ENCODE measurements around the gene PER3. TPM values are rescaled to one million over a fixed set of nuclear protein-coding genes. Genes with fewer than 3 reads are reported as not detected.

The PER3 gene
- total and polyA plus RNA-seq, 2 donors (not counting 1 experiment from before 2014, with no cell fraction given), result 2.4 to 5.8 TPM

- peak overlapping the region; percentile 3 for H3K4me2 ChIP-seq (replicated peaks; ENCODE audit: low read depth, low read length, poor library complexity, severe bottlenecking)
- peak; percentile 70 for DNase-seq
- intact Hi-C loops (cut with micrococcal nuclease), result loop anchor here (2.0 kb wide), 2 partner anchors 48 to 150 kb away; no protein-coding TSS in a partner anchor
- POLR2A ChIA-PET, result interaction anchor here (1.3 kb wide), 1 partner anchor 85 kb away, joined by 4 read pairs; no protein-coding TSS in a partner anchor
- WGBS (ENCODE audit: insufficient coverage), result 40% methylated on average over 5 of the region's 18 CpGs
- peak overlapping the region; percentile 42 for H3K4me3 Mint-ChIP-seq
- H3K4me1 Mint-ChIP-seq, result peaks cover 4% of the 10 kb centered on the region
- no peaks in the 10 kb centered on the region for H3K79me2 ChIP-seq (ENCODE audit: control insufficient read depth, insufficient read depth, low read length)
- H3K9ac ChIP-seq (ENCODE audit: low read length), result no peak overlapping the region
- H4K20me1 ChIP-seq (ENCODE audit: control insufficient read depth, insufficient read depth, low read length, poor library complexity, severe bottlenecking), result no peaks in the 10 kb centered on the region
- peak overlapping the region; percentile 22 for H2AFZ ChIP-seq (ENCODE audit: insufficient read depth, low read depth, low read length, poor library complexity, severe bottlenecking)
- CTCF ChIA-PET, result interaction anchor here (0.5 to 11.3 kb wide), 37 partner anchors 9 to 1228 kb away, joined by 3 to 504 read pairs (median 5); partner anchors contain the start of gene PER3
- peak; percentile 41 for ATAC-seq (ENCODE audit: low read depth)
- H3K4me3 ChIP-seq (ENCODE audit: control extremely low read depth in 1 of 5, extremely low read depth in 1 of 5, insufficient read depth in 1 of 5, low read depth in 2 of 5, low read length in 4 of 5), result no peak overlapping the region
- no peaks in the 10 kb centered on the region for H3K9me3 ChIP-seq (ENCODE audit: control extremely low read depth in 1 of 3, control insufficient read depth in 2 of 3, insufficient read depth in 1 of 3, low read length in 2 of 3)
- no peaks in the 10 kb centered on the region for H3K36me3 ChIP-seq (replicated peaks in 1 of 2; ENCODE audit: control extremely low read depth in 1 of 2, control insufficient read depth in 1 of 2, extremely low read depth in 1 of 2, insufficient read depth in 2 of 2, low read length in 1 of 2)
- H3K4me1 ChIP-seq (ENCODE audit: control insufficient read depth in 2 of 2, insufficient read depth in 2 of 2, low read length in 2 of 2), result peaks cover 0 to 7% of the 10 kb centered on the region in 2 donors
- H3K9me3 Mint-ChIP-seq (ENCODE audit: insufficient read depth), result no peaks in the 10 kb centered on the region
- H3K27ac Mint-ChIP-seq, result no peak overlapping the region
- H3K27ac ChIP-seq (ENCODE audit: low read length in 2 of 2), result no peak overlapping the region
- TF ChIP-seq, protein P1, sequence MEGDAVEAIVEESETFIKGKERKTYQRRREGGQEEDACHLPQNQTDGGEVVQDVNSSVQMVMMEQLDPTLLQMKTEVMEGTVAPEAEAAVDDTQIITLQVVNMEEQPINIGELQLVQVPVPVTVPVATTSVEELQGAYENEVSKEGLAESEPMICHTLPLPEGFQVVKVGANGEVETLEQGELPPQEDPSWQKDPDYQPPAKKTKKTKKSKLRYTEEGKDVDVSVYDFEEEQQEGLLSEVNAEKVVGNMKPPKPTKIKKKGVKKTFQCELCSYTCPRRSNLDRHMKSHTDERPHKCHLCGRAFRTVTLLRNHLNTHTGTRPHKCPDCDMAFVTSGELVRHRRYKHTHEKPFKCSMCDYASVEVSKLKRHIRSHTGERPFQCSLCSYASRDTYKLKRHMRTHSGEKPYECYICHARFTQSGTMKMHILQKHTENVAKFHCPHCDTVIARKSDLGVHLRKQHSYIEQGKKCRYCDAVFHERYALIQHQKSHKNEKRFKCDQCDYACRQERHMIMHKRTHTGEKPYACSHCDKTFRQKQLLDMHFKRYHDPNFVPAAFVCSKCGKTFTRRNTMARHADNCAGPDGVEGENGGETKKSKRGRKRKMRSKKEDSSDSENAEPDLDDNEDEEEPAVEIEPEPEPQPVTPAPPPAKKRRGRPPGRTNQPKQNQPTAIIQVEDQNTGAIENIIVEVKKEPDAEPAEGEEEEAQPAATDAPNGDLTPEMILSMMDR (IDR thresholded peaks at IDR 0.05), result peak; percentile 90
- no peak for TF ChIP-seq EZH2 (IDR thresholded peaks at IDR 0.05; ENCODE audit: borderline replicate concordance, insufficient read depth, low read depth, low read length, poor library complexity, severe bottlenecking)
- no peaks in the 10 kb centered on the region for H3K27me3 ChIP-seq (replicated peaks in 1 of 4; ENCODE audit: control extremely low read depth in 1 of 4, control insufficient read depth in 3 of 4, insufficient read depth in 4 of 4, low read length in 3 of 4)
- H3K27me3 Mint-ChIP-seq, result no peaks in the 10 kb centered on the region
These were observed 31.3 kb upstream of the PER3 start for GRCh38 chr1:7752512-7753417.
